Posterior cingulate gyrus (tissue), 11 donors: ENCODE data around the gene SPEN.
"Not testable (repeated sequence)": the region's sequence is repeated elsewhere in the genome, so short reads cannot be mapped to it uniquely, and the experiment has no call there.

ENCODE experiments used
- DNase-seq, 10 donors: peaks; one replicate each; pipeline versions ENCODE4 v3.0.0 to v3.0.0-alpha.2; 2020 to 2021; ENCODE audit warnings: mixed read lengths in 3 of 10
- intact Hi-C: fragments of 100-400 bp; cut with DNase I; formaldehyde crosslinking; loops from one replicate; pipeline ENCODE4 v1.15.1; 2023

The SPEN gene

GRCh38 chr1:15886611-15887167, 39.2 kb downstream of the SPEN start:
- intact Hi-C loops, result loop anchor here (5.0 kb wide), 1 partner anchor 54 kb away; no protein-coding TSS in a partner anchor
- no peak for DNase-seq

- intact Hi-C loops, DNase-seq: not testable (repeated sequence)
These were observed 45.5 kb downstream of the SPEN start for GRCh38 chr1:15892857-15893599.

GRCh38 chr1:15895233-15895632, 47.7 kb downstream of the SPEN start:
- intact Hi-C loops, result no loop called here
- DNase-seq, result no peak

- intact Hi-C loops, DNase-seq: not testable (repeated sequence)
These were observed 49.5 kb downstream of the SPEN start for GRCh38 chr1:15896841-15897610.

- intact Hi-C loops, result no loop called here
These were observed 51.8 kb downstream of the SPEN start for GRCh38 chr1:15899266-15899665.

GRCh38 chr1:15900662-15901279, 53.3 kb downstream of the SPEN start:
- intact Hi-C loops, result no loop called here
- no peak for DNase-seq

More at GRCh38 chr1:15899266-15899665, 51.8 kb downstream of the SPEN start:
- DNase-seq, result no peak

- intact Hi-C loops, result no loop called here
These were observed 55.4 kb downstream of the SPEN start for GRCh38 chr1:15902882-15903281.

GRCh38 chr1:15908597-15908996, 61.1 kb downstream of the SPEN start:
- no peak for DNase-seq
- intact Hi-C loops, result no loop called here

More at GRCh38 chr1:15902882-15903281, 55.4 kb downstream of the SPEN start:
- no peak for DNase-seq

- DNase-seq, result no peak
- intact Hi-C loops, result no loop called here
These were observed 63.6 kb downstream of the SPEN start for GRCh38 chr1:15911141-15911540.

- no peak for DNase-seq
- intact Hi-C loops, result no loop called here
These were observed 64.4 kb downstream of the SPEN start for GRCh38 chr1:15911927-15912326.

GRCh38 chr1:15913607-15914006, 66.1 kb downstream of the SPEN start:
- DNase-seq, intact Hi-C loops: not testable (repeated sequence)

GRCh38 chr1:15915991-15916390, 68.5 kb downstream of the SPEN start:
- no peak for DNase-seq
- intact Hi-C loops, result no loop called here

GRCh38 chr1:15916417-15916816, 68.9 kb downstream of the SPEN start:
- DNase-seq, result no peak
- intact Hi-C loops, result no loop called here

GRCh38 chr1:15916916-15917315, 69.4 kb downstream of the SPEN start:
- intact Hi-C loops, result no loop called here
- DNase-seq, result no peak

GRCh38 chr1:15918962-15919715, 71.6 kb downstream of the SPEN start:
- no peak for DNase-seq
- intact Hi-C loops, result no loop called here

- no peak for DNase-seq
- intact Hi-C loops, result no loop called here
These were observed 75.7 kb downstream of the SPEN start for GRCh38 chr1:15923241-15923640.

- DNase-seq, intact Hi-C loops: not testable (repeated sequence)
These were observed 78.9 kb downstream of the SPEN start for GRCh38 chr1:15926448-15926847.

GRCh38 chr1:15928971-15929965, 81.8 kb downstream of the SPEN start:
- no peak for DNase-seq
- intact Hi-C loops, result no loop called here

- no peak for DNase-seq
- intact Hi-C loops, result no loop called here
These were observed 83.9 kb downstream of the SPEN start for GRCh38 chr1:15931401-15931800.
